ENCODE measurements around the gene HES6.

GRCh38 chr2:238265605-238266004, 25.8 kb upstream of the HES6 start:
- TF ChIP-seq POLR2A (IDR thresholded peaks at IDR 0.05) (no peak), CTCF (IDR thresholded peaks at IDR 0.05) (no peak)

Data from uterus (tissue), 2 donors.